ENCODE data around the gene CIDEC.

DNA sequence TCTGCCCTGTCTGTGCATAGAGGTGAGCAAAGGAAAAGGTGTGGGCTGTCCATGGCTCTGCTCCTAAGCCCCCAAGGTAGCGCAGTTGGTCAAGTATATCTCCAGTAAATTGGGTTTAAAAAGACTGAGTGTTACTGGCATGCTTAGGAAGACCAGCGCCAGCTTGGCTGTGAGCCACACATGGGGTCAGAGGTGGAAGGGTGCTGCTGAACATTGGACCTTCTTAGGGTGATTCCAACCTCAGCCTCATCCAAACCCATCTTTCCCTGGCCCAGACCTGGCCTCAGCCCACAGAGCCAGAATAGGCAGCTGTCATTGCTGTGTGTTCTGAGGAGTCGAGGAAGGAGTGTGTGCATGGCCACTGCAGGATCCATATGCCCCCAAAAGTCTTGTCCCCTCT is 28.2 kb upstream of the CIDEC start:
- TF ChIP-seq, protein P1, sequence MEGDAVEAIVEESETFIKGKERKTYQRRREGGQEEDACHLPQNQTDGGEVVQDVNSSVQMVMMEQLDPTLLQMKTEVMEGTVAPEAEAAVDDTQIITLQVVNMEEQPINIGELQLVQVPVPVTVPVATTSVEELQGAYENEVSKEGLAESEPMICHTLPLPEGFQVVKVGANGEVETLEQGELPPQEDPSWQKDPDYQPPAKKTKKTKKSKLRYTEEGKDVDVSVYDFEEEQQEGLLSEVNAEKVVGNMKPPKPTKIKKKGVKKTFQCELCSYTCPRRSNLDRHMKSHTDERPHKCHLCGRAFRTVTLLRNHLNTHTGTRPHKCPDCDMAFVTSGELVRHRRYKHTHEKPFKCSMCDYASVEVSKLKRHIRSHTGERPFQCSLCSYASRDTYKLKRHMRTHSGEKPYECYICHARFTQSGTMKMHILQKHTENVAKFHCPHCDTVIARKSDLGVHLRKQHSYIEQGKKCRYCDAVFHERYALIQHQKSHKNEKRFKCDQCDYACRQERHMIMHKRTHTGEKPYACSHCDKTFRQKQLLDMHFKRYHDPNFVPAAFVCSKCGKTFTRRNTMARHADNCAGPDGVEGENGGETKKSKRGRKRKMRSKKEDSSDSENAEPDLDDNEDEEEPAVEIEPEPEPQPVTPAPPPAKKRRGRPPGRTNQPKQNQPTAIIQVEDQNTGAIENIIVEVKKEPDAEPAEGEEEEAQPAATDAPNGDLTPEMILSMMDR (IDR thresholded peaks at IDR 0.05) = no peak
- no peak for TF ChIP-seq EP300 (IDR thresholded peaks at IDR 0.05)
- TF ChIP-seq POLR2A (IDR thresholded peaks at IDR 0.05) = no peak
- TF ChIP-seq POLR2AphosphoS5 (IDR thresholded peaks at IDR 0.05) = no peak
